ACHN (cell line): ENCODE results near the gene C1orf74.

ENCODE experiments used
- DNase-seq: peaks from one replicate; pipeline ENCODE4 v3.0.0-alpha.2; 2015
- in situ Hi-C: cut with HindIII; loops from 2 replicates; pipeline ENCODE4 v1.10.0; 2017; ENCODE audit warnings: low sequenced_read_pairs, low pct_ligation_motif_present, low pct_unique_long_range_greater_than_20kb

C1orf74 gene

DNA sequence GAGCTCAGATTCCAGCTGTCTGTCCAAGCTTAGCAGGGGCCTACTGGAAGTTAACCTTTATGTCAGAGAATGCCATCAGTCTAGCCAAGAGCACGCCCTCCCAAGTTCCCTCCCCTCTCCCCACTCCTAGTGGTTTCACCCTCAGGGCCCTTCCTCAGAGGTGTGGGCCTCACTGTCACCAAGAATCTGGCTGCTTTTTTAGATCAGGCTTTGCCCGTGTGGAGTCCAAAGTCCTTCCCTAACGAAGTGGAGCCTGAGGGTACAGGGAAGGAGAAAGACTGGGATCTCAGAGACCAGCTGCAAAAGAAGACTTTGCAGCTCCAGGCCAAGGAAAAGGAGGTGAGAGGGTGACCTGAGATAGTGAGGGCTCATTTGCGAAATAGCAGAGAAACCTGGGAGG is 4.1 kb downstream of the C1orf74 start:
- in situ Hi-C loops: no loop called here
- DNase-seq: no peak

DNA sequence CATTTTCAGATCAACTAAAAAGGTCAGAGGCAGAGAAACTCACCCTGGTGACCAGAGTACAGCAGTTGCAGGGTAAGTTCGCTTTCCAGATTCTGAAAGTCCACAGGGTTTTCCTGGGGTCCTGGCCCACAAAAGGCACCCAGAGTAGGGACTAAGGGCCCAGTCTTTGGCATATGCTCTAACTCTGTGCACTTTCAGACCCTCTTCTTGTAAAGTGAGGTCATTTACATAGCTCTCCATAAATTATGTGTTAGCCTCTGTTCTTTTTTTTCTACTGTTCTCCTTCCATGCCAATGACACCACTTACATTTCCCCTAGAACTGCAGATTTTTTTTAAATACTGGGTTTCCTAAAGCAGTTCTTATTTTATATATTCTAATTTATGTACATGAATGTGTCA is 6.3 kb downstream of the C1orf74 start:
- in situ Hi-C loops: no loop called here
- no peak for DNase-seq

DNA sequence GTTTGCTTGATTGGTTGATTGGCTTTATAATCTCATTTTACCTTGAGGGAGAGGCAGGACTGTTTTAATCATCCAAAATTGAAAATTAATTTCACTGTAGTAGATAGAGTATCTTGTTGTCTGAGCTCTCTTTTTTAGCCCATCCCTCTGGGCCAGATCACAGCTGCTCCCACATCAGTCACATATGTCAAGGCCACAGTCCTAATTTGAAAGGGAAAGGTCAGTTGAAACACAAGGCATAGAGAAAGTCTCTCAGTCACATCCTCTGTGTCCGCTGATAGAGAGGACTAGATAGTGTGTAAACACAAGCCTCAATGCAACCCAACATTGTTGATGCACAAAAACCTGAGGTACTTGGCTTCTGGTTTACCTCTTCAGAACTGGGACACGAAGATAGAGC is 6.8 kb downstream of the C1orf74 start:
- in situ Hi-C loops: no loop called here
- DNase-seq: no peak

DNA sequence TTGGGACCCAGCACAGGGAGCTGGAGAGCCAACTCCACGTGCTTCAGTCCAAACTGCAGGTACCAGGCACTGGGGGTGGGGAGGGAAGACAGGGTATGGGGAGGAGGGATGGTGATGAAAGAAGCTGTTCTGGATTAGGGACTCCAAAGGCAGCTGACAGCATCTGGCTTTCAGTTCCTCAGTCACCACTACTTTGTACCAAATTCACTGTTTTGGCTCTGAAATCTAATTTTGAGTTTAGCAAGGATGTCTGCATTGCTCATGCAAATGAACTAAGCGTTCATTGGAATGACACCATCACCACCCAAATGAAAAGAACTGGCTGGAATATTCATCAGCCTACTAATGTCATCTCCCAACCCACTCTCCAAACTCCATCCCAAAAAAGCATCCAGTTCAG is 8.7 kb downstream of the C1orf74 start:
- in situ Hi-C loops: no loop called here
- DNase-seq: no peak

DNA sequence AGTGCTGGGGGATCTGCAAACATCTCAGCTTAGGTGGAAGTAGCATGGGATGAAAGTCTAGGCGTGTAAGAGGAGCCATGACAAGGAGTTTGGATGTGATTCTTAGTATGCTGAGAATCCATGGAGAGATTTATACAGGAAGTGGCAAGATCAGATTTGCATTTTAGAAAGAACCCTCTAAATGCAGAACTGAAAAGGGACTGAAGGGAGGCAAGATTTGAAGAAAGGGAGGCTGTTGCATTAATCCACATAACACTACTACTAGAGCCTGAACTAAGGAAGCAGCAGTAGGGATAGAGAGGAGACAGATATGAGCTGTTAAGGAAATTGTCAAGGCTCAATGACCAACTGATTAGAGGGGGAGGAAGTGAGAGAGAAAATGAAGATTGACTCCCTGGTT is 9.8 kb downstream of the C1orf74 start:
- no peak for DNase-seq
- in situ Hi-C loops: no loop called here

DNA sequence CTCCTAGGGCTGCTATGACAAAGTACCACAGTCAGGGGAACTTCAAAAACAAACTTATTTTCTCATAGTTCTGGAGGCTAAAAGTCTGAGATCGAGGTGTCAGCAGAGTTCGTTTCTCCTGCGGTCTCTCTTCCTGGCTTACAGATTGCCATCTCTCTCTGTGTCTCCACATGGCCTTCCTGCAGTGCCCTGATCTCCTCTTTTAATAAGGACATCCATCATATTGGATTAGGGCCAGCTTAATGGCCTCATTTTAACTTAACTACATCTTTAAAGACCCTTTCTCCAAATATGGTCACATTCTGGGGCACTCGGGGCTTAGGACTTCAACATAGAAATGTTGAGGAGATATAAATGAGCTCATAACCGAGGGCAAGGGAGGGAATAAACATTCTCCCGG is 12.2 kb downstream of the C1orf74 start:
- in situ Hi-C loops: no loop called here
- DNase-seq: no peak

DNA sequence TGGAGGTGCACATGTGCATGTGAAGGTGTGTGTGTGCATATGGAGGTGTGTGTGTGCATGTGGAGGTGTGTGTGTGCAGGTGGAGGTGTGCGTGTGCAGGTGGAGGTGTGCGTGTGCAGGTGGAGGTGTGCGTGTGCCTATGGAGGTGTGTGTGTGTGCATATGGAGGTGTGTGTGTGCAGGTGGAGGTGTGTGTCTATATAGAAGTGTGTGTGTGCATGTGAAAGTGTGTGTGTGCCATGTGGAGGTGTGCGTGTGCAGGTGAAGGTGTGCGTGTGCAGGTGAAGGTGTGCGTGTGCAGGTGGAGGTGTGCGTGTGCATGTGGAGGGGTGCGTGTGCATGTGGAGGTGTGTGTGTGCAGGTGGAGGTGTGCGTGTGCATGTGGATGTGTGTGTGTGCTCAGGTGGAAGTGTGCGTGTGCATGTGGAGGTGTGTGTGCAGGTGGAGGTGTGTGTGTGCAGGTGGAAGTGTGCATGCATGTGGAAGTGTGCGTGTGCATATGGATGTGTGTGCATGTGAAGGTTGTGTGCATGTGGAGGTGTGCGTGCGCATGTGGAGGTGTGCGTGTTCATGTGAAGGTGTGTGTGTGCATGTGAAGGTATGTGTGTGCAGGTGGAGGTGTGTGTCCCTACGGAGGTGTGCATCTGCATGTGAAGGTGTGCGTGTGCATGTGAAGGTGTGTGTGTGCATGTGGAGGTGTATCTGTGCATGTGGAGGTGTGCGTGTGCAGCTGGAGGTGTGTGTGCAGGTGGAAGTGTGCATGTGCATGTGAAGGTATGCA is 13.5 kb downstream of the C1orf74 start:
- DNase-seq: no peak
- in situ Hi-C loops: no loop called here

DNA sequence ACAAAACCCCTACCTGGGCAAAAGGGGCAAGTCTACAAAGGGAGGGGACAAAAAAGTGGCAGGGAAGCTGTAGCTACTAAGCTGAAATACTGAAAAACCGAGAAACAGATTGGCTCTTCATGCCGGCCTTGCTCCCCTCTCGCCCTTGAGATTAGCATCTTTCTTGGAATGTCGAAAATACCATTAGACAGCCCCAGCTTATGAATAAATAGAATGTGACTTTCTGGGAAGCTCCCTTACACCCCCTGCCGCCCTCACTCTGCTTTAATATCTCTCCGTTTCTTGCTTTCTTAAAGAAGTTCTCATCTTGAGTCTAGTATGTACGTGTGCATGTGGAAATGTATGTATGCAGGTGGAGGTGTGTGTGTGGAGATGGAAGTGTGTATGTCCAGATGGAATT is 14.4 kb downstream of the C1orf74 start:
- in situ Hi-C loops: no loop called here

DNA sequence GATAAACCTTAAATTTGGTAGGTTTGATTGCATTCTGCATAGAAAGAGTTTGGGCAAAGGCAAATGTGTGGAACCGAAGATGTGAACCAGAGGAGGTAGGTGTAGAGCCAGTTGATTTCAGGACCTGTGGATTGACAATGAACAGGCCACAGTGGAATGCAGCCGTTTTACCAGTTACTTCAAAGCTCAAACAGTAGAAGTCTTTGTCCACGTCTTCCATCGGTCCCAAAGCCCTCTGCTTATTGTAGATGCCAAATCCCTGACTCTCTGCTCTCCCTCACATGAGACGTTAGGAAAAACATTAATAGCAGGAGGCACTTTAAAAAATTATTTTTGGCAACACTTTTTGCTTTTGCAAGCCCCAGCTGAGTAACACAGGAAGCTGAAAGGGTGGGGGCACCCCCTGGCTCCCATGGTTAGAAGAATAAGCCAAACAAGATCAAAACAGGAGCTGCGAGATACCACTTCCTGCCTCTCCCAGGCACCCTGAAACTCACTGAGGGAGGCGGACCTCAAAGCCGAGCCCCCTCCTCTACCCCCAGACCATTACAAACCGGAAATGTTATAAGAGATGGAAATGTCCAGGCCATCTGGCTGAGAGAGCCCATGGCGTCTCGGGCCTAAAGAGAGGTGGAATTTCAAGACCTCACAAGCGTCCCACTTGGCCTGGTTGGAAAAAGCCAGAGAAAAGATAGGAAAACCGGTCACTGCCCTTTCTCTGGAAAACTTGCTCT is 15.0 kb downstream of the C1orf74 start:
- no peak for DNase-seq
- in situ Hi-C loops: no loop called here

More for the DNA sequence above, 14.4 kb downstream of the C1orf74 start:
- no peak for DNase-seq

DNA sequence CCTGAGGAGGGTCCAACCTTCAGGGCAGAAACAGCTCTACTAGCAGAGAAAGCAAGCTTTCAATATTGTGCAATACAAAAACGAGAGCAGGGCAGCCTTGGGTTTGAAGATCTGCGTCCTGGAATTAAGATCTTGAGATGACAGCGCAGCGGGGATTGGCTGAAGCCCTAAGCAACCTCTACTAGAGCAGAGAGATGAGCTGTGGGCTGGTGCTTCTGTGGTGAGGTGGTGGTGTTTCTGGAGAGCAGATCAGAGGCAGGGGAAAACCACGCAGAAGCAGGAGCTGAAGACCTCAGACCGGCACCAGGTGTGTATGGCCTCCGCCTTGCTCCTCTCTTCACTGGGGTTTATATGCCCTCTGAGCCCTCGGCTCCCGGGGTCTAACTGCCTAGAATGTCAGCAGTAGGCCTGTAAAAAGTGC is 16.0 kb downstream of the C1orf74 start:
- in situ Hi-C loops: no loop called here

DNA sequence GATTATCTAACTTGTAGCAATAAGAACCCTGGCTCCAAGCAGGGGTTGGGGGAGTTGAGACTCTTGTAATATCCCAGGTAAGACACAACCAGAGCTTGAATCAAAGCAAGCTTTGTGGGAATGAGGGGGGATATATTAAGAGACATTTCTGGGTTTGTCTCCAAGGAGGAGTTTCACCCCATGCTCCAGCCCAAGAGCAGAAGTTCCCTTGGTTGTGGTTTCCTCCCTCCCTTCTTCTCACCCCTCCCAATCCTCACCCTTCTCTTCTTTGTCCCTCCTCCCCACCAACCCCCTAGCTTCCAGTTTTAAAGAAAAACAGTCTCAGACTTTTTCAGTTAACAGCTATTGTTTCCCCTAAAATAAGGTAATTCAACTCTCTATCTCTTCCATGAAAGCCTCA is 16.7 kb downstream of the C1orf74 start:
- no peak for DNase-seq
- in situ Hi-C loops: no loop called here

More for the DNA sequence above, 16.0 kb downstream of the C1orf74 start:
- no peak for DNase-seq

DNA sequence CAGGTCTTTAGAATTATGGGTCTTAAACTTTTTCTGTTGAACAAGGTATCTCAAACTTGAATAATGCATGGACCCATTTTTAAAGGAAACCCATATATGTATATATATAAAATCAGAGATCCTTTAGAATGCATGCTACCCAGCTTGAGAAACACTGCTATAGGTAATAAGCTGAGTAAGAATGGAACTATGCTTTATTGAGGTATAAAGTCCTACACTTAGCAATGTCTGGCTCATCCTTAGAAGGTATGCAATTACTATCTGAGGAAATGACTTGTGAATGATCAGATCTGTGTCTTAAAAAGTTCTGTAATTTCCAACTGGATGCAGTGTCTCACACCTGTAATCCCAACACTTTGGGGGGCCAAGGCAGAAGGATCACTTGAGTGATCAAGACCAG is 17.3 kb downstream of the C1orf74 start:
- in situ Hi-C loops: no loop called here
- DNase-seq: no peak

DNA sequence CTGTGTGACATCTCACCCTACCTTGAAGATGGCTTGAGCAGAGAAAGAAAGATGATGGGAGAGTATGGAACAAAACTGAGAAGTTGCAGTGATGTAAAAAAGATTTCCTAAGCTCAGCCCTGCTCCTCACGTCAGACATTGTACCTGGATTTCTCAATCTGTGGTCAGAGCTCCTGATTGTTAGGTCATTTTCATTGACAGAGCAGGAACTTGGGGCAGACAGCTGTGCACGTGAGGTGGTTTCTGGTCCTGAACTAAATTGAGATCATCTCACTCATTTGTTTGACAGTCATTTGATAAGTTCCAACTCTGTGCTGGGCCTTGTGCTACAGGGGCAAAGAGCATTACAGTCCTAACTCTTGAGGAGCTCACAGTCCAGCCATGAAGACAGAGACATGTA is 18.3 kb downstream of the C1orf74 start:
- in situ Hi-C loops: no loop called here
- no peak for DNase-seq

DNA sequence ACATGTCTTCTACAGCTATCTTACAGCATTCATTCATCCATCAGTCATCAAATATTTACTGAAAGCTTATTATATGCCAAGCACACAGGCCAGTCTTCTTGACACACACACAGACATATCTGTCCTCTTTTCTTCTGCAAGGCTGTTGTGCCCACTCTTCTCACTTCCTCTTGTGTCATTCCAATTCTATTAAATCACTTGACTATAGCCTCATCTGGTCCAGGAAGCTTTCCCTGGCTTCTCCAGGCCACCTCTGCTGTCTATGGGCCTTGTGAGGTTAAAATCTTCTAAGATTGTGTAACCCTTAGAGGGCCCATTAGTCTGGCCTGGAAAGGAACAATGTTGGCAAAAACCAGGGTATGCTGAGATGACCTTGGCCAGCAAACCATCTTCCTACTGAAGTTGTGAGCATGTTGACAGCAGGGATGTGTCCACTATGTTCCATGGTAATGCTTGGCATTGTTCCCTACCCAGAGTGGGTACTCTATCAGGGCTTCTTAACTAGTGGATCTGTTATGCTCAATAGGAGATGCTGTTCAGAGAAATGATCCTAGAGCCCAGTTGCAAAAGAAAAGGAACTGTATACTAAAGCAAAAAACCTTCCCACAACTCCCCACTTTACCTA is 23.2 kb downstream of the C1orf74 start:
- in situ Hi-C loops: no loop called here
- DNase-seq: no peak

DNA sequence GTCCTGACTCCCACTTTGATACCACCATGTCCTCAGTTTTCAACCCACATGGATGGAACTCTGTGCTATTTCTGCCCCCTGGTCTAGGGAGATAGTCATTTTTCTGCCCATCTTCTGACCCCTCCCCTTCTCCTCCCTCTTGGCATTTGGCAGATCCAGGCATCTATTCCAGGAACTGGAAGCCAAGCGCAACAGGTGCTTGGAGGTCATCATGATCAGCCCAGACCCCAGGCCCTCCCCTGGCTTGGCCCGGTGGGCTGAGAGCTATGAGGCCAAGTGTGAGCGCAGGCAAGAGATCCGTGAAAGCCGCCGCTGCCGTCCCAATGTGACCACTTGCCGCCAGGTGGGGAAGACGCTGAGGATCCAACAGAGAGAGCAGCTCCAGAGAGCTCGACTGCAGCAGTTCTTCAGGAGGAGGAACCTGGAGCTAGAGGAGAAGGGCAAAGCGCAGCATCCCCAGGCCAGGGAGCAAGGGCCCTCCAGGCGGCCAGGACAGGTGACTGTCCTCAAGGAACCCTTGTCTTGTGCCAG is 24.5 kb downstream of the C1orf74 start:
- in situ Hi-C loops: no loop called here
- no peak for DNase-seq

DNA sequence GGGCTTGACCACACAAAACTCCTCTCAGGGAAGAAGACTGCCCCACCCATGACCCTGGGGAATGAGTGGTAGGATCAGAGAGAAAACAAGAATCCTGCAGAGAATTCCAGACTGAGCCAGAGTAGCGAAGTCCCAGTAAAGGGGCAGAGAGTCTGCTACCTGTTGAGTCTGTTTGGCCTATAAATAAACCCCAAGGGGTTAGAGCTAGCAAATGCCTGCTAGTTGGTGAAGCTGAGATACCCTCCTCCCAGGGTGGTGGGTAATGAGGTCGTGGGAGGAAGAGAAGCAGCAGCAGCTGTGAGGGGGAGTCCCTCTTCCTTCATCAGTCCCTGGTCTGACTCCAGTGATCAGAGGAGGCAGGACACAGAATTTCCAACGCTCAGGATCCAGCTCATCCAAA is 26.0 kb downstream of the C1orf74 start:
- in situ Hi-C loops: no loop called here
- no peak for DNase-seq

DNA sequence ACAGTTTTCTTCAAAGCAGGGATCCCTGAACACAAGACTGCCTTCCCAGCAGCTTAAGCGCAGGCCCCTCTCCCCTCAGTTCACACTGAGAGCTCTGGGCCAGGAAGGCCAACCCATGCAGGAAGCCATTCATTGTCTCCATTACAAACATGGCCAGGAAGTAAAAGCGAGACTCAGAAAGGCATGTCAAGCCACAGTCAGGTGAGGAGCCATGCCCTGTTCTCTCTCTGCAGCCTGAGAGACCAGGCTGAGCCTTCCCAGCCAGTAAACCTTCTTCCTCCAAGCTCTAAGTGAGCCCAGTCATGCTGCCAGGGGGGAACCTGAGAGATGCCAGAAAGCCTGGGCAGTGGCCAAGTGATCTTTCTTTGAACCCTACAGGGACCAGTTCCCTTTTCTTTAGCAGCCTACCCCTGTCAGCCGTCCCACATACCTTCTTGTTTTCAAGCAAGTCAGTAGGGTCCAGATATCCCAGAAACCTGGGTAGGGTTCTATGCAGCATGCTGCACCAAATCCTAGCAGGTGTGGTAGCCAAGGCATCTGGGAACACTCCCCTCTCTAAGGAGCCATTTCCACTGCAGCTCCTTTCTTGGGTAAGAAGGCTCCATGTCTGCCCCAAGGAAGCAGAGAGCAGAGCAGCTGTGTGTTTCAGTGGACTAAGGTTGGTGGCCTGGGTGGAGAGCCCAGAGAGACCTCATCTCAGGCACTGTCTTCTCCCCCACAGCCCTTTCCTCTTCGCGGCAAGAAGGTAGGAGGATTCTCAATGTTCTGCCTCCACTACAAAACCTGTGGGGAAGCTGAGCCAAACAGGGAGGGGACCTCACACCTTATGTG is 27.5 kb downstream of the C1orf74 start:
- in situ Hi-C loops: no loop called here
- no peak for DNase-seq

DNA sequence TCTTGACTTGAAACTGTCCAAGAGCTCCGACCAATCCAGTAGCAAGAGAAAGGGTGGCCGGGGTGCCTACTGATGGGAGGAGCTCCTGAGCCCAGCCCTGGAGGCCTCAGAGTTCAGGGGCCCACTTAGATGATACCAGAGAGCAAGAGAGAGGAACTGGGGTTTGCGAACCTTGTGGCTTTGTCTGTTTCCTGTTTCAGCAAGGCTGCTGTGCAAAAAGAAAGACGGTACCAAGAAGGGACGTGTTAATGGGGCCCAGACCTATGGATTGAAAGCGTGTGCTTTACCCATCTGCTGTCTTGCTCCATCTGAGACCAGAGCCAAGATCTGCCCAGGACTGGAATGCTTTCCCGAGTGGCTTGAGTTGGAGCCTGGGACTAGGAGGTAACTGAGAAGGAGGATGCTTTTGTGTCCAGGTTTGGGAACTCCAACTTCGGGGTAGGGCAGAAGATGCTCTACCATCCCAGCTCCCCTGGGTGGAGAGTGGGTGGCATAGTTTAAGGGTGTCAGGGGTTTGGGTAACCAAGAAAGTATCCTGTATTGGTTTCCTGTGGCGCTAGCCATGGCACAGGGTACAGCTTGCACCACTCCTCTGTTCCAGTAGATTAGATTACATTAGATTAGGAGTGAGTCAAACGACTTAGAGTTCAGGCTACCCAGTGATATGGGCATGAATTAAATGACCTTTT is 28.3 kb downstream of the C1orf74 start, which contains the start of gene TRAF3IP3:
TSS of gene TRAF3IP3 (plus strand) at position 128 of the 689 bp plus-strand sequence. CDS start 3,987 bp downstream, outside the sequence.
- no peak for DNase-seq
- in situ Hi-C loops: no loop called here
